ENCODE data around the gene PLEKHA4.

DNA sequence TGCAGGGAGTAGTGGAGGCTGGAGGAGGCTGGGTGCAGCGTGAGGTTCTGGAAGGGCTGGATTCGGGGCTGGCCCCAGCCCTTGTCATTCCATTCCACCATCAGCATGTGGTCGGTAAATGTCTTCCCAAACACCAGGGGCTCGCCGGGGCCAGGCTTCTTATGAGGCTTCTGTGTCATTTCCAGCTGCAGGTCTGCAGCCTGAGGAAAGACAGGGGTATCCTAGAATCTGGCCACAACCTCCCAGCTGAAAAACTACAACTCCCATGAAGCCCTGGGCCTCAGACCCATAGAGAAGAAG is 61.9 kb downstream of the PLEKHA4 start:
- TF ChIP-seq CTCF (IDR thresholded peaks at IDR 0.05) (no peak), POLR2A (IDR thresholded peaks at IDR 0.05) (no peak)
